T follicular helper cell (primary cell): ENCODE measurements around the gene ADCY3.

Source experiments
- DNase-seq: peaks from one replicate; pipeline ENCODE4 v3.0.0-alpha.2; 2020; ENCODE audit warnings: low read depth

ADCY3 gene

GRCh38 chr2:24874035-24874434 is 46.0 kb downstream of the ADCY3 start:
- no peak for DNase-seq

GRCh38 chr2:24873619-24874018 is 46.4 kb downstream of the ADCY3 start:
- no peak for DNase-seq

GRCh38 chr2:24872344-24873115 is 47.5 kb downstream of the ADCY3 start:
- no peak for DNase-seq

GRCh38 chr2:24871852-24872333 is 48.1 kb downstream of the ADCY3 start:
- DNase-seq: no peak

GRCh38 chr2:24870891-24871705 is 48.9 kb downstream of the ADCY3 start:
- DNase-seq: no peak

- DNase-seq: no peak
These were observed 49.6 kb downstream of the ADCY3 start for GRCh38 chr2:24870440-24870839.

- no peak for DNase-seq
These were observed 53.1 kb downstream of the ADCY3 start for GRCh38 chr2:24866946-24867345.

- DNase-seq: no peak
These were observed 56.4 kb downstream of the ADCY3 start for GRCh38 chr2:24863641-24864040.

GRCh38 chr2:24861500-24861899 is 58.5 kb downstream of the ADCY3 start:
- no peak for DNase-seq

- DNase-seq: no peak
These were observed 59.4 kb downstream of the ADCY3 start for GRCh38 chr2:24860631-24861030.

GRCh38 chr2:24859968-24860600 is 60.0 kb downstream of the ADCY3 start:
- no peak for DNase-seq

GRCh38 chr2:24858996-24859395 is 61.0 kb downstream of the ADCY3 start:
- no peak for DNase-seq

GRCh38 chr2:24857746-24858145 is 62.3 kb downstream of the ADCY3 start:
- DNase-seq: no peak

GRCh38 chr2:24856791-24857211 is 63.2 kb downstream of the ADCY3 start:
- no peak for DNase-seq

GRCh38 chr2:24855726-24856125 is 64.3 kb downstream of the ADCY3 start:
- no peak for DNase-seq

- no peak for DNase-seq
These were observed 64.9 kb downstream of the ADCY3 start for GRCh38 chr2:24855022-24855622.

- no peak for DNase-seq
These were observed 66.0 kb downstream of the ADCY3 start for GRCh38 chr2:24853996-24854395.

GRCh38 chr2:24853046-24853445 is 67.0 kb downstream of the ADCY3 start:
- DNase-seq: no peak

- no peak for DNase-seq
These were observed 67.5 kb downstream of the ADCY3 start for GRCh38 chr2:24852431-24853020.

GRCh38 chr2:24852026-24852425 is 68.0 kb downstream of the ADCY3 start:
- no peak for DNase-seq

GRCh38 chr2:24850944-24851343 is 69.1 kb downstream of the ADCY3 start:
- no peak for DNase-seq

GRCh38 chr2:24845691-24846090 is 74.3 kb downstream of the ADCY3 start:
- no peak for DNase-seq
